Measurements from ENCODE around the gene ALDH7A1.
"Not testable (repeated sequence)": the region's sequence is repeated elsewhere in the genome, so short reads cannot be mapped to it uniquely, and the experiment has no call there.

The ALDH7A1 gene

GRCh38 chr5:126534553-126534952, 60.5 kb downstream of the ALDH7A1 start:
- no peak for DNase-seq (ENCODE audit: low read depth in 2 of 2)

DNA sequence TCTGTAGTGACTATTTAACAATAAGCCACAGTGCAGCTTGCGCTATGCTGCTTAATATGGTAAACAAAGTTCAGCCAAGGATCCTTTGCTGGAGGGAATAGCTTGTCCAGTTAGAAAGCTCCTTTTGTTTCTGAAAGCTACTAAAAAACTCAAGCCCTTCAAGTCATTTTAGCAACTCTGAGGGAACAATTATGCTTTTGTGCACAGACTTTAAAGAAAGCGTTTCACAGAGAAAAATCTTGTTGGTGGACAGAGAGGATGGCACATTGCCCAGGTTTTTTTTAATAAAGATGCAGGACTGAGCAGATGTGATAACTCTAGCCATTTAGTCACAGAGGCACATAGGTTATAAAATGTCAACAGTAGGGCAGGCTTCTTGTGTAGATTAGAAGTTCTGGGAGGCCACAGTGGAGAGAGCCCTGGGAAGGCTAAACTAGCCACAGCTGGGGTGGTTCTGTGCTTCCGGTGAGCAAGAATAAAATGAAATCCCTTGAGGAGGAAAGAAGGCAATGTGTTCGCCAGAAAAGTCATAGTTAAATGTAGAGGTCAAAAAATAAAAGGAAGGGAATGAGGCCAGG, 63.4 kb downstream of the ALDH7A1 start:
- no peak for DNase-seq (ENCODE audit: low read depth in 2 of 2)

DNA sequence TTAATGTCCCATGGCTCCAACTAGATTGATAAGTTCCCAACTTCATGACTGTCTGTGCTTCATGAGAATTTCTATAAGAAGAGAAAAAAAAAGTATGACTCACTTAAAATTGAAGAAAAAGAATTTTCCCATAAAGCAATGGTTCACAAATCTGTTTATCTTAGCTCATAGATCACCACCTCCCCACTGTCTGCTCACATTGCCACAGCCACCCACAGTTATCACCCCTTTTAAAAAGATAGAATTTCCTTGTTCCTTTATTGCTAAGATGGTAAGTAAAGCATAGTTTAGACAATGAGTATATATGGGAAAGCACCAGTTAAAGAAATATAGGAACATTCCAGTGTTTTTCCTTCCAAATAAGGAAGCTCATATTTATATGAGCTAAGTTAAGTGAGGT, 67.1 kb downstream of the ALDH7A1 start:
- DNase-seq (ENCODE audit: low read depth in 2 of 2): no peak

DNA sequence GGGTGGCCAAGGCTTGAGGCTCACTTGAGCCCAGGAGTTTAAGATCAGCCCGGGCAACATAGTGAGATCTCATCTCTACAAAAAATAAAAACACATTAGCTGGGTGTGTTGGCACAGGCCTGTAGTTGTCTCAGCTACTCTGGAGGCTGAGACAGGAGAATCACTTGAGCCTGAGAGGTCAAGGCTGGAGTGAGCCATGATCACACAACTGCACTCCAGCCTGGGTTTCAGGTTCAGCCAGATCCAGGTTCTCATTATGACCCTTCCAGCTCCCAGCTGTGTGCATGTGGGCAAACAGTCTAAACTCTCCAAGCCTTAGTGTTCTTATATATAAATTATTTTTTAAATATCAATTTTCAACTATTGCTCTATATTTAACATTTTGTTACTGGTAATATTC, 67.9 kb downstream of the ALDH7A1 start:
- no peak for DNase-seq (ENCODE audit: low read depth in 2 of 2)

GRCh38 chr5:126526493-126526892, 68.5 kb downstream of the ALDH7A1 start:
- no peak for DNase-seq (ENCODE audit: low read depth in 2 of 2)

- no peak for DNase-seq (ENCODE audit: low read depth in 2 of 2)
Measured at GRCh38 chr5:126525630-126526245, 69.3 kb downstream of the ALDH7A1 start.

DNA sequence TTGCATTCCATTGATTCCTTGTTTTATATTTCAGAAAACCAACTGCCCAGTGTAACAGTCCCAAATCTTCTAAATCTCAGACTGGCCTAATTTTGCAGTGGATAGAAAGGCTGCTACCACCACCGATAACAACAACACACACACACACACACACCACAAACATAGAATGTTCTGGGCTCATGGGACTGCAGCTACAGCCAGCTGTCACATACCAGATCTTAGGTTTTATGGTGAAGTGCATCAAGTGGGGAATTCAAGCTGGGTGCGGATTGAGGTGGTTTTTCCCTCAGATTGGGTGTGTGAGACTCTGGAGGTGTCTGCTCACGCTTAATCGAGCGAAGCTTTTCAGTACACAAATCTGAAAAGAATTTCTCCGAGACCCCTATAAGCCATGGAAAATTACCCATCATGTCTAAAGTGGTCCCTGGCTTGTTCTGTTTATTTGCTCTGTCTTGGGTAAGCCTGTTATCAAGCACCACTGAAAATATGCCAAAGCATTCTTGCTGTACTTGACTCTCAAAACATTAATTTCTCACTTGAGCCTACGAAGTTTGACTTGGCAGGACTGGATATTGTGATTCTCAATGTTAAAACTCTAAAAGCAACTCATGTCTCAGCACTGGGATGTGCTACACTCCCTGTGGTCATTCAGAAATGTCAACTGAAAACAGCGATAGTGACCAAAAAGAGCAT, 71.1 kb downstream of the ALDH7A1 start:
- no peak for DNase-seq (ENCODE audit: low read depth in 2 of 2)

DNA sequence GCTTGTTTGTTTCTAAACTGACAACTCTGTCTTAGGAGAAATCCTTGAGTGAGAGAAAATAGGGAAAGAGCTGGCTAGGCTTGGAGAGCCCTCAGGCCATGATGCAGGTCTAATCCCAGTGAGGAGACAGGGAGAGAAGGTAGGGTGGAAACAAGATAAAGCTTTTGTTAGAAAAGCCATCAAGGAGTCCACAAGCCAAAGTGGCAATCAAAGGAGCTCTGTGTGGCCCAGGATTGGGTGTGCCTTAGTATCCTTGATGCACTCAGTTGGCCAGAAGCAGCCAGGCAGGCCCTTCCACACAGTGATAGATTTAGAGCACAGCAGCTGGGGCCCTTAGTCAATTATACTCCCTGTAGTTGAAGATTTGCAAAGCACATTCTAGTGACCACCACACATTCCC, 73.9 kb downstream of the ALDH7A1 start:
- no peak for DNase-seq (ENCODE audit: low read depth in 2 of 2)

- DNase-seq (ENCODE audit: low read depth in 2 of 2): no peak
Measured at GRCh38 chr5:126520593-126520953, 74.4 kb downstream of the ALDH7A1 start.

- no peak for DNase-seq (ENCODE audit: low read depth in 2 of 2)
Measured at GRCh38 chr5:126519637-126520592, 75.1 kb downstream of the ALDH7A1 start.

GRCh38 chr5:126519223-126519622, 75.8 kb downstream of the ALDH7A1 start:
- DNase-seq (ENCODE audit: low read depth in 2 of 2): not testable (repeated sequence)

GRCh38 chr5:126516852-126517251, 78.2 kb downstream of the ALDH7A1 start:
- no peak for DNase-seq (ENCODE audit: low read depth in 2 of 2)

GRCh38 chr5:126516133-126516532, 78.9 kb downstream of the ALDH7A1 start:
- DNase-seq (ENCODE audit: low read depth in 2 of 2): no peak

- no peak for DNase-seq (ENCODE audit: low read depth in 2 of 2)
Measured at GRCh38 chr5:126515337-126515736, 79.7 kb downstream of the ALDH7A1 start.

DNA sequence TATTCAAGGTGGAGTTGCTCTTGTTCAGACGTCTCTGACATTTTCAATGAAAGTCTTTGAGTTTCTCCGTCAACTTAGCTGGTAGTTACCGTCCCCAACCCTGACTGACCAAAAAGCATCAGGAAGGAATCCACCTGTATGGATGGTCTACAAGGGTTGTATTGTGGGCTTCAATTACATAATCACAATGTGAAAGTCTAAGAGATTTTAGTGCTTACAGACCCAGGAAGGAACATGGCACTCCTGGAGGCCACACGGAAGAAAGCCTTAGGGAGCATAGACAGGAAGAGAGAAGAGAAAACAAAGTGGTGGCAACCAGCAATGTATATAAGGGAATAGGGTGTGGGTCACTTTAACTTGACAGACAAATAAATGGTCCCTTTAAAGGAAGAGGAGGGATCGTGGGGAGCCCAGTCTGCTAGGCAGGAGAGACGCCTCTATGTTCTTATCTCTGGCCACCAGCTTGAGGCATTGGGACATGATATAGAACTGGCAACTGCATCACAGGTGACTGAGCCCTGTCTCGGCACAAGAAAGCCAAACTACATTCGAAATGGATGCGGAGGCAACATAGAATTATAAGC, 80.4 kb downstream of the ALDH7A1 start:
- DNase-seq (ENCODE audit: low read depth in 2 of 2): no peak

DNA sequence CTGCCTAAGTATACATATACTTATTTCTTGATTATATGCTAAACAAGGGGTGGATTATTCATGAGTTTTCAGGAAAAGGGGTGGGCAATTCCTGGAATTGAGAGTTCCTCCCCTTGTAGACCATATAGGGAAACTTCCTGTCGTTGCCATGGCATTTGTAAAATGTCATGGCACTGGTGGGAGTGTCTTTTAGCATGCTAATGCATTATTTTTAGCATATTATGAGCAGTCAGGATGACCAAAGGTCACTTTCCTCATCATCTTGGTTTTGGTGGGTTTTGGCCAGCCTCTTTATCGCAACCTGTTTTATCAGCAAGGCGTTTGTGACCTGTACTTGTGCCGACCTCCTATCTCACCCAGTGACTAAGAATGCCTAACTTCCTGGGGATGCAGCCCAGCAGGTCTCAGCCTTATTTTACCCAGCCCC, 80.9 kb downstream of the ALDH7A1 start:
- no peak for DNase-seq (ENCODE audit: low read depth in 2 of 2)

DNA sequence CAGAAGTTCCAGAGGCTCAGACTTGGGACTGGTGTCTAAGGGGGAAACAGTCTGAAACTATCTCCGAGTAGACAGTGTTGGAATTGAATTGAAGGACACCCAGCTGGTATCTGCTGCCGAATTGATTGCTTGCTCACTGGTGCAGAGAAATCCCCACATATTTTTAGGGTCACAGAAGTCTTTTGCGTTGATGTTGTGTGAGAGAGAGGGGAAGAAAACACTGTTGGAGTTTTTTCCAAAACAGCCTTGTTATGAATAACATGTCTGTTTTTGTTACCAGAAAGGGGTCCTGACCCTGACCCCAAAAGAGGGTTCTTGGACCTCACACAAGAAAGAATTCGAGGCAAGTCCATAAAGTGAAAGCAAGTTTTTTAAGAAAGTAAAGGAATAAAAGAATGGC, 81.3 kb downstream of the ALDH7A1 start:
- DNase-seq (ENCODE audit: low read depth in 2 of 2): no peak

DNA sequence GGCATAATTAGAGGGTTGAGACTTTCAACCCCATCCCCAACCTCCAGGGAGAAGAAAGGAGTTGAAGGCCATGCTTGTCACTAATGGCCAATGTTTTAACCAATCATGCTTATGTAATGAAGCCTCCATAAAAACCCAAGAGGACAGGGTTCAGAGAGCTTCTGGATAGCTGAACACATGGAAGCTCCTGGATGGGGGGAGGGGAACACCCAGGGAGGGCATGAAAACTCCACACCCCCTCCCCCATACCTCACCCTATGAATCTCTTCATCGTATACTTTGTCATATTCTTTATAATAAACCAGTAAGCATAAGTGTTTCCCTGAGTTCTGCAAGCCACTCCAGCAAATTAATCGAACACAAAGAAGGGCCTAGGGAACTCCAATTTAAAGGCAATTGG, 81.7 kb downstream of the ALDH7A1 start:
- DNase-seq (ENCODE audit: low read depth in 2 of 2): no peak

DNA sequence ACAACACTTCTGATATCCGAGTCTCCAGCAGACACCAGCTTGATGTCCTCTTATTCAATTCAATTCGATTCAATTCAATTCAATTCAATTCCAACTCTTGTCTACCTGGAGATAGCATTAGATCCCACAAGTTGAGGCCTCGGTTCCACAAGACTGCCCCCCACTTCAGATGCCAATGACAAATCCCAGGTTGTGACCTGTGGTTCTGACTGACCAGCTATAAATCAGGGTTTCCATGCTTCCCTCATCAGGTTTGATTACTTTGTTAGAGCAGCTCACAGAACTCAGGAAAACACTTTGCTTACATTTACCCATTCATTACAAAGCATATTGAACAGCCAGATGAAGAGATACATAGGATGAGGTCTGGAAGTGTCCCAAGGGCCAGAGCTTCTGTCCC, 82.6 kb downstream of the ALDH7A1 start:
- DNase-seq (ENCODE audit: low read depth in 2 of 2): no peak

DNA sequence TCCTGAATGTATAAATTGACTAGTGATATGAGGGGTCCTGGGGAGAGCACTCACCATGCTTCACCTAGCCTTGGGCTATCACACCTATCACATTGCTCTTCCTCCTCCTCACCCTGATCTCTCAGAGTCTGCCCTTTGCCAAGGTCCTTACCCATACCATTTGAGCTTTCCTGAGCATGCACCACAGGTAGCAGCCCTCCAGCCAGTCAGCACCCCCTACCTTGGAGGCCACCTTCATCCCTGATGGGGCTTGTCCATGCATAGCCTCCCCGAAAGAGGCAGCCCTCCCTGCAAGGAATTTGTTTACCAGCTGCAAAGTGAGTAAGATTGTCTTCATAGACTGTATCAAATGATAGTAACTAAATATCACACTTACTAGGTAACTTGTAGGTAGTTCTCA, 83.1 kb downstream of the ALDH7A1 start:
- DNase-seq (ENCODE audit: low read depth in 2 of 2): no peak

DNA sequence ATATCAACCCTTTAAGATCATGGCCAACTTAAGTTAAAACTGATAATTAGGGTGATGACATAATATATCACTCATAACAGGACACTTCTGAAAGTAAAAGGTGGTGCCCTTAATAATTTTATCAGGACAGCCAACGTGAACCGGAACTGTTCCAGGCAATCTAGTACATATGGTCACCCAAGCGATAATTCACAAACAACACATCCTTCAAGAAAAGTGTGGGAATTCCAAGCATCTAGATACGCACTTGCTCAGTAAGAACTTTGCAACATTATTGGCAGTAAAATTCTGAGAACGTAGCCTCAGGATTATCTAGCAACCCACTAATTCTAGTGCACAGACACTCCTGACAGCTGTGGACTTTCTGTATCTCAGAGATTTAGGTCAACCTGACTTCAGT, 85.7 kb downstream of the ALDH7A1 start:
- DNase-seq (ENCODE audit: low read depth in 2 of 2): no peak

DNA sequence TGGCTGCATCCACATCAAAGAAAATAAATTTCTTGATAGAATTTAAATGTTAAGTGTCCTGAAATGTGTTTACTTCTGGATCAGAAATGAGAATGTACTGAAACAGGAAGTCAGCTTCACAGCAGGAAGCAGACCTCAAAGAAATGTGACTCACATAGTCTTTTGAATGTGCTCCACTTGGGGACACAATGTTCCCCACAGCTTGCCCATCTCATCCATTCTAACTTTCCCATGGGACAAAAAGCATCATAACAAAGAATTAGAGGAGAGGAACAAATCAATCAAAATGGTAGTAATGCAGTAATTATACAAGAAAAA, 86.1 kb downstream of the ALDH7A1 start:
- no peak for DNase-seq (ENCODE audit: low read depth in 2 of 2)

Measured in stimulated activated CD8-positive, alpha-beta memory T cell treated with anti-CD3 and anti-CD28 coated beads, Interleukin-15, amount 100 ng/mL, for 4 hours (primary cell).